ENCODE measurements around the gene RXFP4.

RXFP4 gene

DNA sequence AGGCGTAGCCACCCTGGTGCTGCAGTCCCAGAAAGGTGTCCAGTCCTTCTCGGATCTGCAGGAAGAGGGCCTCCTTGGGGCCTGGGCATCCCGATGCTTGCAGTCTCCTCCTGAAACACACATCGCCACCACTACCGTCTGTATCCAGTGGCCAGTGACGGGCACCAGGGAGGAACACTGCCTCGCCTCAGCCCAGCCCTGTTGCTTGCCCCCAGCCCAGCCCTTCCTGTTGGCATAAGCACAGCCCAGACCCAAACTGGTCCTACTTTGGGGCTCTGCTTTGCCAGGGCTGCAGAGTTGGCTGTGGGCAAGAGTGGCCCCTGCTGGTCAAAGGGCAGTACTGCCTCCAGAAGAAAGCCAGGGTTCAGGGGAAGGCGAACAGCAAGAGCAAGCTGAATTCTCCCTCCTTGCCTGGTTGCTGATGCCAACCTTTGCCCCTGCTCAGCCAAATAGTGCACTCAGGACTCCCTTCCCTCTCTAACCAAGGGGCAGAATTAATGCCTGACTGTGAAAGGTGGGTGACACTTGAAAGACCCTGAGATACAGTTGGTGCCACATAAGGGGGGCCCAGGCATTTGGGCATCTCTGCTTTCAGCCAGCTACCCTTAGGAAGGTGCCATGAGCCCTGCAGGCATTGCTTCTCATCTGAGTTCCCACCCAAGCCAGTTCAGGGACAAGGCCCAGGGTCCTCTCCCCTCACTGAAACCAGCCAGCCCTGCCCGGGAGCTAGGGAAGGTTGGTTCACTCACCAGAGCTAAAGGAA, 48.0 kb downstream of the RXFP4 start:
- DNase-seq (ENCODE audit: low read depth), result peak; percentile 83
- no peak overlapping the region for H3K4me3 ChIP-seq (ENCODE audit: low read depth, low read length)
- TF ChIP-seq, protein P1, sequence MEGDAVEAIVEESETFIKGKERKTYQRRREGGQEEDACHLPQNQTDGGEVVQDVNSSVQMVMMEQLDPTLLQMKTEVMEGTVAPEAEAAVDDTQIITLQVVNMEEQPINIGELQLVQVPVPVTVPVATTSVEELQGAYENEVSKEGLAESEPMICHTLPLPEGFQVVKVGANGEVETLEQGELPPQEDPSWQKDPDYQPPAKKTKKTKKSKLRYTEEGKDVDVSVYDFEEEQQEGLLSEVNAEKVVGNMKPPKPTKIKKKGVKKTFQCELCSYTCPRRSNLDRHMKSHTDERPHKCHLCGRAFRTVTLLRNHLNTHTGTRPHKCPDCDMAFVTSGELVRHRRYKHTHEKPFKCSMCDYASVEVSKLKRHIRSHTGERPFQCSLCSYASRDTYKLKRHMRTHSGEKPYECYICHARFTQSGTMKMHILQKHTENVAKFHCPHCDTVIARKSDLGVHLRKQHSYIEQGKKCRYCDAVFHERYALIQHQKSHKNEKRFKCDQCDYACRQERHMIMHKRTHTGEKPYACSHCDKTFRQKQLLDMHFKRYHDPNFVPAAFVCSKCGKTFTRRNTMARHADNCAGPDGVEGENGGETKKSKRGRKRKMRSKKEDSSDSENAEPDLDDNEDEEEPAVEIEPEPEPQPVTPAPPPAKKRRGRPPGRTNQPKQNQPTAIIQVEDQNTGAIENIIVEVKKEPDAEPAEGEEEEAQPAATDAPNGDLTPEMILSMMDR (IDR thresholded peaks at IDR 0.05; ENCODE audit: insufficient read depth, low read depth, low read length, missing control alignments), result peak; percentile 99

DNA sequence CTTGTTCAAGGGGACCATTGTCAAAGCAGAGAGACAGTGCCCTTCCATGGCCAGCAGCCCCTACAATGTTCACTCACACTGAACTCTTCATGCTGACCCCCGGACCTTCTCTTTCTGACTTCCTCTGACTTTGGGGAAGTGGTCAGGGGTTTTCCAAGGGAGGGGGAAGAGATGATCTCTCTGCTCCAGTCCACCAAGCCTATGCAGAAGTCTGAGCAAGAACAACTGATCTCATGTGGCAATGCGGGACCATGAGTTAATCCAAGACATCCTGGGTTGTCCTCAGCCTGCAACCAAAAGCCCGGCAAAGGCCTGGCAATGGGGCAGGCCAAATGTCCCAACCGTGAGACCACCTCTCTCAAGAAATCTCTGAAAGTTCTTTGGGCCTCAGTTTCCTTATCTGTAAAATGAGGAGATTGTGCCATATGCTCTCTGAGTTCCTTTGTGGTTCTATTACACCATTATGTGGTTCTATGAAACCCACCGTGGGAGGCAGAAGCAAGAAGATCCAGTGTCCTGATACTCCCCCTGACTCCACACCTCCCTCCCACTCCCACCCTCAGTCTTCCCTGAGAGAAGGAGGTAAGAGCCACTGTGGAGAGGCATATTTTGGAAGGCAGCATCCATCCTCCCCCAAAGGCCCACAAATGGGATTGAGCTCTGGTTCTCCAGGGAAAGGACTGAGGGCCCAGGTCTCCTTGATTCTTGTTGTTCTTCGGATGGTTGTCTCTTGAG, 48.7 kb downstream of the RXFP4 start:
- TF ChIP-seq, protein P1 (IDR thresholded peaks at IDR 0.05; ENCODE audit: insufficient read depth, low read depth, low read length, missing control alignments), result no peak
- DNase-seq (ENCODE audit: low read depth), result peak; percentile 52
- no peak overlapping the region for H3K4me3 ChIP-seq (ENCODE audit: low read depth, low read length)

All from GM12865 (cell line).